ENCODE measurements around the gene GRM2. TPM values are rescaled to one million over a fixed set of nuclear protein-coding genes. Genes with fewer than 3 reads are reported as not detected.

GRM2 gene
- total RNA-seq, 2 experiments from 2014 or later, result 1.7 to 2.4 TPM

- Mint-ChIP-seq H3K27ac (peak overlapping the region; percentile 95), H3K9me3 (no peaks in the 10 kb centered on the region), H3K4me1 (peaks cover 87% of the 10 kb centered on the region), H3K27me3 (no peaks in the 10 kb centered on the region), H3K4me3 (peak overlapping the region; percentile 71), H3K36me3 (ENCODE audit: low read depth) (peaks cover 47% of the 10 kb centered on the region)
- ChIA-PET POLR2A (interaction anchor here (1.4 to 8.1 kb wide), 5 partner anchors 7 to 289 kb away, joined by 3 to 140 read pairs (median 99); partner anchors contain the start of genes DCAF1 and MANF), CTCF (interaction anchor here (1.1 to 9.2 kb wide), 4 partner anchors 10 to 172 kb away, joined by 3 to 256 read pairs (median 98); partner anchors contain the start of gene DCAF1)
- no peak for DNase-seq
Observed at GRCh38 chr3:51673181-51673801, 33.6 kb upstream of the GRM2 start.

- DNase-seq, result no peak
- H3K27me3 Mint-ChIP-seq, result no peaks in the 10 kb centered on the region
- H3K36me3 Mint-ChIP-seq (ENCODE audit: low read depth), result peaks cover 47% of the 10 kb centered on the region
- H3K4me1 Mint-ChIP-seq, result peaks cover 88% of the 10 kb centered on the region
- POLR2A ChIA-PET, result interaction anchor here (5.0 to 8.1 kb wide), 4 partner anchors 7 to 289 kb away, joined by 29 to 140 read pairs (median 110); partner anchors contain the start of genes DCAF1 and MANF
- H3K27ac Mint-ChIP-seq, result peak overlapping the region; percentile 95
- CTCF ChIA-PET, result interaction anchor here (1.1 to 9.2 kb wide), 5 partner anchors 10 to 173 kb away, joined by 3 to 256 read pairs (median 4); partner anchors contain the start of gene DCAF1
- peak overlapping the region; percentile 71 for H3K4me3 Mint-ChIP-seq
- no peaks in the 10 kb centered on the region for H3K9me3 Mint-ChIP-seq
Observed at GRCh38 chr3:51673802-51674654, 32.8 kb upstream of the GRM2 start.

- Mint-ChIP-seq H3K27me3 (no peaks in the 10 kb centered on the region), H3K4me3 (peak overlapping the region; percentile 32), H3K4me1 (peaks cover 88% of the 10 kb centered on the region), H3K36me3 (ENCODE audit: low read depth) (peaks cover 49% of the 10 kb centered on the region), H3K27ac (peak overlapping the region; percentile 95), H3K9me3 (no peaks in the 10 kb centered on the region)
- CTCF ChIA-PET, result interaction anchor here (0.5 to 9.2 kb wide), 6 partner anchors 9 to 174 kb away, joined by 3 to 256 read pairs (median 4); partner anchors contain the start of gene DCAF1
- POLR2A ChIA-PET, result interaction anchor here (0.6 to 8.1 kb wide), 6 partner anchors 10 to 1074 kb away, joined by 3 to 120 read pairs (median 3); partner anchors contain the start of genes DCAF1 and MANF
- DNase-seq, result peak; percentile 51
Observed at GRCh38 chr3:51675201-51675611, 31.7 kb upstream of the GRM2 start.

- no peak for DNase-seq
- H3K27me3 Mint-ChIP-seq, result no peaks in the 10 kb centered on the region
- ChIA-PET POLR2A (interaction anchor here (1.1 to 8.1 kb wide), 3 partner anchors 10 to 291 kb away, joined by 3 to 120 read pairs (median 99); partner anchors contain the start of genes DCAF1 and MANF), CTCF (interaction anchor here (1.4 to 9.2 kb wide), 3 partner anchors 8 to 175 kb away, joined by 4 to 256 read pairs (median 180); partner anchors contain the start of gene DCAF1)
- H3K9me3 Mint-ChIP-seq, result no peaks in the 10 kb centered on the region
- H3K36me3 Mint-ChIP-seq (ENCODE audit: low read depth), result peaks cover 54% of the 10 kb centered on the region
- peak overlapping the region; percentile 95 for H3K27ac Mint-ChIP-seq
- peaks cover 91% of the 10 kb centered on the region for H3K4me1 Mint-ChIP-seq
- peak overlapping the region; percentile 32 for H3K4me3 Mint-ChIP-seq
Observed at GRCh38 chr3:51676102-51676640, 30.7 kb upstream of the GRM2 start.

- no peaks in the 10 kb centered on the region for H3K9me3 Mint-ChIP-seq
- ChIA-PET POLR2A (interaction anchor here (1.4 kb wide), 1 partner anchor 10 kb away, joined by 4 read pairs; no protein-coding TSS in a partner anchor), CTCF (no interaction called here)
- no peaks in the 10 kb centered on the region for H3K27me3 Mint-ChIP-seq
- H3K4me3 Mint-ChIP-seq, result no peak overlapping the region
- H3K36me3 Mint-ChIP-seq (ENCODE audit: low read depth), result peaks cover 62% of the 10 kb centered on the region
- peak overlapping the region; percentile 72 for H3K27ac Mint-ChIP-seq
- peaks cover 98% of the 10 kb centered on the region for H3K4me1 Mint-ChIP-seq
- DNase-seq, result no peak
Observed at GRCh38 chr3:51677358-51677757, 29.5 kb upstream of the GRM2 start.

GRCh38 chr3:51678186-51678585 lies 28.7 kb upstream of the GRM2 start:
- H3K9me3 Mint-ChIP-seq, result no peaks in the 10 kb centered on the region
- ChIA-PET CTCF (interaction anchor here (0.6 to 6.8 kb wide), 3 partner anchors 9 to 177 kb away, joined by 3 to 175 read pairs (median 3); partner anchors contain the start of gene DCAF1), POLR2A (interaction anchor here (1.2 to 4.5 kb wide), 3 partner anchors 7 to 293 kb away, joined by 4 to 140 read pairs (median 4); partner anchors contain the start of genes MANF and TEX264)
- DNase-seq, result no peak
- no peak overlapping the region for H3K4me3 Mint-ChIP-seq
- peaks cover 62% of the 10 kb centered on the region for H3K36me3 Mint-ChIP-seq (ENCODE audit: low read depth)
- peak overlapping the region; percentile 72 for H3K27ac Mint-ChIP-seq
- H3K27me3 Mint-ChIP-seq, result no peaks in the 10 kb centered on the region
- H3K4me1 Mint-ChIP-seq, result peaks cover 99% of the 10 kb centered on the region

GRCh38 chr3:51678641-51679040 lies 28.2 kb upstream of the GRM2 start:
- Mint-ChIP-seq H3K4me3 (no peak overlapping the region), H3K9me3 (no peaks in the 10 kb centered on the region), H3K36me3 (ENCODE audit: low read depth) (peaks cover 64% of the 10 kb centered on the region), H3K27ac (peak overlapping the region; percentile 72), H3K27me3 (no peaks in the 10 kb centered on the region), H3K4me1 (peaks cover 99% of the 10 kb centered on the region)
- ChIA-PET POLR2A (interaction anchor here (1.1 to 4.5 kb wide), 4 partner anchors 8 to 294 kb away, joined by 3 to 140 read pairs (median 4); partner anchors contain the start of genes MANF and TEX264), CTCF (interaction anchor here (1.0 to 6.8 kb wide), 2 partner anchors 95 to 177 kb away, joined by 3 to 175 read pairs; partner anchors contain the start of gene DCAF1)
- no peak for DNase-seq

- Mint-ChIP-seq H3K4me3 (no peak overlapping the region), H3K4me1 (peaks cover 99% of the 10 kb centered on the region), H3K9me3 (no peaks in the 10 kb centered on the region), H3K27me3 (no peaks in the 10 kb centered on the region), H3K36me3 (ENCODE audit: low read depth) (peaks cover 65% of the 10 kb centered on the region), H3K27ac (peak overlapping the region; percentile 75)
- ChIA-PET CTCF (interaction anchor here (6.8 to 10.3 kb wide), 2 partner anchors 7 to 178 kb away, joined by 175 to 256 read pairs; partner anchors contain the start of genes DCAF1 and TEX264), POLR2A (interaction anchor here (1.1 to 4.5 kb wide), 3 partner anchors 8 to 180 kb away, joined by 3 to 140 read pairs (median 20); partner anchors contain the start of genes RAD54L2 and TEX264)
- no peak for DNase-seq
Observed at GRCh38 chr3:51679318-51679717, 27.6 kb upstream of the GRM2 start.

- Mint-ChIP-seq H3K36me3 (ENCODE audit: low read depth) (peaks cover 66% of the 10 kb centered on the region), H3K4me1 (peaks cover 99% of the 10 kb centered on the region), H3K27me3 (no peaks in the 10 kb centered on the region), H3K4me3 (no peak overlapping the region), H3K9me3 (no peaks in the 10 kb centered on the region), H3K27ac (peak overlapping the region; percentile 75)
- no peak for DNase-seq
- ChIA-PET POLR2A (interaction anchor here (1.1 to 4.5 kb wide), 3 partner anchors 9 to 181 kb away, joined by 3 to 140 read pairs (median 20); partner anchors contain the start of genes RAD54L2 and TEX264), CTCF (interaction anchor here (6.8 to 10.3 kb wide), 2 partner anchors 8 to 178 kb away, joined by 175 to 256 read pairs; partner anchors contain the start of genes DCAF1 and TEX264)
Observed at GRCh38 chr3:51679777-51680176, 27.1 kb upstream of the GRM2 start.

GRCh38 chr3:51680196-51680595 lies 26.7 kb upstream of the GRM2 start:
- no peak overlapping the region for H3K4me3 Mint-ChIP-seq
- no peak for DNase-seq
- no peaks in the 10 kb centered on the region for H3K27me3 Mint-ChIP-seq
- peak overlapping the region; percentile 84 for H3K27ac Mint-ChIP-seq
- ChIA-PET CTCF (interaction anchor here (1.0 to 10.3 kb wide), 4 partner anchors 8 to 263 kb away, joined by 3 to 256 read pairs (median 98); partner anchors contain the start of genes DCAF1 and TEX264), POLR2A (interaction anchor here (3.4 to 4.5 kb wide), 3 partner anchors 9 to 179 kb away, joined by 20 to 140 read pairs (median 59); partner anchors contain the start of genes DCAF1, RAD54L2 and TEX264)
- H3K9me3 Mint-ChIP-seq, result no peaks in the 10 kb centered on the region
- H3K4me1 Mint-ChIP-seq, result peaks cover 99% of the 10 kb centered on the region
- peaks cover 66% of the 10 kb centered on the region for H3K36me3 Mint-ChIP-seq (ENCODE audit: low read depth)

GRCh38 chr3:51680663-51681230 lies 26.1 kb upstream of the GRM2 start:
- CTCF ChIA-PET, result interaction anchor here (1.0 to 10.3 kb wide), 14 partner anchors 9 to 295 kb away, joined by 3 to 256 read pairs (median 12); partner anchors contain the start of genes DCAF1, MANF, RAD54L2 and TEX264
- H3K36me3 Mint-ChIP-seq (ENCODE audit: low read depth), result peaks cover 66% of the 10 kb centered on the region
- DNase-seq, result no peak
- no peaks in the 10 kb centered on the region for H3K9me3 Mint-ChIP-seq
- peak overlapping the region; percentile 84 for H3K27ac Mint-ChIP-seq
- POLR2A ChIA-PET, result interaction anchor here (1.0 to 4.5 kb wide), 6 partner anchors 10 to 295 kb away, joined by 4 to 140 read pairs (median 14); partner anchors contain the start of genes DCAF1, MANF, RAD54L2 and TEX264
- H3K4me1 Mint-ChIP-seq, result peaks cover 99% of the 10 kb centered on the region
- no peaks in the 10 kb centered on the region for H3K27me3 Mint-ChIP-seq
- H3K4me3 Mint-ChIP-seq, result peak overlapping the region; percentile 66
